Kidney (tissue), 14 donors: ENCODE data around the gene CDK16. TPM values are rescaled to one million over a fixed set of nuclear protein-coding genes. Genes with fewer than 3 reads are reported as not detected.

Source experiments
- DNase-seq, 5 donors: peaks; one replicate each; pipeline ENCODE4 v3.0.0-alpha.2; 2013 to 2020
- FAIRE-seq: peaks from 2 replicates; lab custom pipeline; 2012; peaks lifted over from hg19 to GRCh38; lab: Jason Lieb, UNC
- H3K27ac ChIP-seq, 2 donors: one replicate each; pipeline ENCODE4 v1.7.0; 2013; ENCODE audit warnings: low read depth in 2 of 2, low read length in 2 of 2, inconsistent platforms in 1 of 2
- H3K27me3 ChIP-seq: one replicate; pipeline ENCODE4 v1.7.1; 2013; ENCODE audit warnings: low read length, inconsistent platforms; ENCODE audit not compliant: control insufficient read depth, insufficient read depth
- H3K36me3 ChIP-seq, 3 donors: one replicate each; pipeline versions ENCODE4 v1.7.0 to v1.7.1; 2013; ENCODE audit warnings: low read length in 3 of 3, control low read depth in 1 of 3, inconsistent platforms in 1 of 3; ENCODE audit not compliant: insufficient read depth in 3 of 3, control insufficient read depth in 2 of 3
- H3K4me1 ChIP-seq, 3 donors: one replicate each; pipeline versions ENCODE4 v1.7.0 to v1.7.1; 2013; ENCODE audit warnings: low read length in 3 of 3, inconsistent platforms in 1 of 3, low read depth in 1 of 3; ENCODE audit not compliant: control insufficient read depth in 2 of 3, insufficient read depth in 2 of 3
- H3K4me3 ChIP-seq, 3 donors: one replicate each; pipeline versions ENCODE4 v1.7.0 to v1.8.1; 2013; ENCODE audit warnings: low read length in 3 of 3, control low read depth in 1 of 3, inconsistent platforms in 1 of 3
- H3K9ac ChIP-seq, 3 donors: one replicate each; pipeline versions ENCODE4 v1.7.0 to v1.7.1; 2013; ENCODE audit warnings: low read length in 3 of 3, control low read depth in 1 of 3, inconsistent platforms in 1 of 3
- H3K9me3 ChIP-seq, 3 donors: one replicate each; pipeline versions ENCODE4 v1.7.0 to v1.7.1; 2013; ENCODE audit warnings: low read length in 3 of 3, control low read depth in 1 of 3, inconsistent platforms in 1 of 3; ENCODE audit not compliant: control insufficient read depth in 2 of 3, insufficient read depth in 1 of 3
- CTCF ChIP-seq: IDR thresholded peaks from 3 replicates; pipeline ENCODE4 v1.5.1; 2012; ENCODE audit warnings: mild to moderate bottlenecking, moderate library complexity, borderline replicate concordance; ENCODE audit not compliant: insufficient read depth; ENCODE audit errors: extremely low read depth
- intact Hi-C: fragments of 100-400 bp; cut with DNase I; formaldehyde crosslinking; loops from one replicate; pipeline ENCODE4 v1.11.1; 2022
- polyA plus RNA-seq: library from polyadenylated mRNA; stranded (reverse); fragments of 350-450 nt; fragmentation: Illumina TruSeq; extraction: RNeasy Lipid Tissue Mini Kit (QIAGEN cat#74804); gene quantifications from one replicate; pipeline ENCODE4 v1.2.3, GENCODE V29; 2014; ENCODE audit warnings: low read depth, low replicate concordance; ENCODE audit not compliant: insufficient read depth
- total RNA-seq: library from RNA; stranded (reverse); fragmentation: NEBNext Ultra II Directional; extraction: Animal tissue kit (Norgen Biotek cat#: 25700); gene quantifications from one replicate; pipeline ENCODE4 v1.2.1, GENCODE V29; 2021
- donor health status: control.
- donor health status: control.
- donor health status: control.
- donor health status: control.
- donor health status: control.
- donor health status: DM: yes; HTN: yes; CAD: no.
- donor health status: Normal renal cell carcinoma (clear cell type).

The CDK16 gene
- total and polyA plus RNA-seq, 2 donors from 2014 or later, result 89.1 to 96.1 TPM

DNA sequence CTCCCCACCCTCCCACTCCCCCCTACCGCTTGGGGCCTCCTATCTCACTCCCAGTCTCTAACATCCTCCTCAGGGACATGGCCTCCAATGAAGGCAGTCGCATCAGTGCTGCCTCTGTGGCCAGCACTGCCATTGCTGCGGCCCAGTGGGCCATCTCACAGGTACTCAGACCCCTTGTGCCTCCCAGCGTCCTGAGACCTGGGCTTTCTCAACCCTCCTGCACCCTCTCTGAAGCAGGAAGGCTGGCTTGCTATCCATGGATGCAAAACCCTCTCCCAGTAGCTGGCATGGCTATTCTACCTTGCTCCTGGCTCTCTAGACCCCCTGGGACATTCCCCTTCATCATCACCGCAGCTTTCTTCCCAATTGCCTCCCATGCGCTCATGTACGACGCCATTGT is 38.1 kb upstream of the CDK16 start:
- FAIRE-seq, result no peak
- DNase-seq, result peak in 1 of 5 donors; percentile 43
- Histone ChIP-seq H3K9ac (no peak overlapping the region), H3K9me3 (no peaks in the 10 kb centered on the region), H3K27ac (no peak overlapping the region), H3K27me3 (peaks cover 9% of the 10 kb centered on the region), H3K36me3 (peaks cover 3 to 6% (median 4%) of the 10 kb centered on the region in 3 donors), H3K4me1 (no peaks in the 10 kb centered on the region), H3K4me3 (no peak overlapping the region)
- TF ChIP-seq CTCF, result no peak
- intact Hi-C loops, result no loop called here

DNA sequence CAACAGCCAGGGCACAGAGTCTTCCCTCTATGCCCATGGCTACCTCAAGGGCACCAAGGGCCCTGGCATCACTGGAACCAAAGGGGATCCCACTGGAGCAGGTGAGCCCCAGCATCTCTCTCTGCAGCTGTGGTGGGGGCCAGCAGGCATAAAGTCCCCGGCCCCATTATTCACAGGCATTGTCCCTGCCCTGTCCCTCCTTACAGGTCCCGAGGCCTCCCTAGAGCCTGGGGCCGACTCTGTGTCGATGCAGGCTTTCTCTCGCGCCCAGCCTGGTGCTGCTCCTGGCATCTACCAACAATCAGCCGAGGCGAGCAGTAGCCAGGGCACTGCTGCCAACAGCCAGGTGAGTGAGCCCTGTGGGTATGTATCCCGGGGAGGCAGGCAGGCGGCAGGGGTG is 37.2 kb upstream of the CDK16 start:
- FAIRE-seq (no peak), DNase-seq (peak in 1 of 5 donors; percentile 62)
- Histone ChIP-seq H3K4me1 (no peaks in the 10 kb centered on the region), H3K27me3 (peaks cover 9% of the 10 kb centered on the region), H3K9ac (no peak overlapping the region), H3K9me3 (no peaks in the 10 kb centered on the region), H3K27ac (no peak overlapping the region), H3K36me3 (peaks cover 3 to 7% (median 4%) of the 10 kb centered on the region in 3 donors), H3K4me3 (no peak overlapping the region)
- no peak for TF ChIP-seq CTCF
- intact Hi-C loops, result no loop called here

GRCh38 chrX:47182106-47182700 is 36.3 kb upstream of the CDK16 start:
- no peak overlapping the region for H3K9ac ChIP-seq
- peaks cover 3 to 10% (median 4%) of the 10 kb centered on the region in 3 donors for H3K36me3 ChIP-seq
- intact Hi-C loops, result no loop called here
- peaks cover 9% of the 10 kb centered on the region for H3K27me3 ChIP-seq
- TF ChIP-seq CTCF, result no peak
- no peak for FAIRE-seq
- peak in 1 of 5 donors; percentile 52 for DNase-seq
- H3K27ac ChIP-seq, result no peak overlapping the region
- no peaks in the 10 kb centered on the region for H3K9me3 ChIP-seq
- no peaks in the 10 kb centered on the region for H3K4me1 ChIP-seq
- no peak overlapping the region for H3K4me3 ChIP-seq
